ENCODE results near the gene RREB1.

The RREB1 gene

DNA sequence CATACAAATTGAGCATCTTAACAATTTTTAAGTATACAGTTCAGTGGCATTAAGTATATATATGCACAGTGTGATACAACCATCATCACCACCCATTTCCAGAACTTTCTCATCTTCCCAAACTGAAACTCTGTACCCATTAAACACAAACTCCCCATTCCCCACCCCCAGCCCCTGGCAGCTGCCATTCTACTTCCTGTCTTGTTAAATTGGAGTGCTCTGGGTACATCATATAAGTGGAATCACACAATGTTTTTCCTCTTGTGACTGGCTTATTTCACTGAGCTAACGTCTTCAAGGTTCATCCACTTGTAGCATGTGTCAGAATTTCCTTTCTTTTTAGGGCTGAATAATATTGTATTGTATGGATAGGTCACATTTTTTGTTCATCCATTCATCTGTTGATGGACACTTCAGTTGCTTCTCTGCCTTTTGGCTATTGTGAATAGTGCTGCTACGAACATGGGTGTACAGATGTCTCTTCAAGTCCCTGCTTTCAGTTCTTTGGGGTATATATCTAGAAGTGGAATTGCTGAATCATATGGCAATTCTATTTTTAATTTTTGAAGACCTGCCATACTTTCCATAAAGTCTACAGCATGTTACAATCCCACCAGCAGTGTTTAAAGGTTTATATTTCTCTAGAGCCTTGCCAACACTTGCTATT is 19.6 kb upstream of the RREB1 start:
- DNase-seq (ENCODE audit: low read depth) = no peak

DNA sequence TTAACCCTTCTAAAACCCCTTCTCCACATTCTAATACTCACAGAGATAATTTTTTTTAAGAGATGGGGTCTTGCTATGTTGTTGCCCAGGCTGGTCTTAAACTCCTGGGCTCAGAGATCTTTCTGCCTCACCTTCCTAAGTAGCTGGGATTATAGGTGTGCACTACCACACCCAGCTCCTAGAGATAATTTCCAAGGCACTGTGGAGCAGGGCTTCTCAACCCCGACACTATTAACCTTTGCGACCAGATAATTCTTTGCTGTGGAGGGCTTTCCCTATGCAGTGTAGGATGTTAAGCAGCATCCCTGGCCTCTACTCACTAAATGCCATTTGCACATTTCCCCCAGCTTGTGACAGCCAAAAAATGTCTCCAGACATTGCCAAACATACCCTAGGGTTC is 8.8 kb upstream of the RREB1 start:
- DNase-seq (ENCODE audit: low read depth) = no peak

DNA sequence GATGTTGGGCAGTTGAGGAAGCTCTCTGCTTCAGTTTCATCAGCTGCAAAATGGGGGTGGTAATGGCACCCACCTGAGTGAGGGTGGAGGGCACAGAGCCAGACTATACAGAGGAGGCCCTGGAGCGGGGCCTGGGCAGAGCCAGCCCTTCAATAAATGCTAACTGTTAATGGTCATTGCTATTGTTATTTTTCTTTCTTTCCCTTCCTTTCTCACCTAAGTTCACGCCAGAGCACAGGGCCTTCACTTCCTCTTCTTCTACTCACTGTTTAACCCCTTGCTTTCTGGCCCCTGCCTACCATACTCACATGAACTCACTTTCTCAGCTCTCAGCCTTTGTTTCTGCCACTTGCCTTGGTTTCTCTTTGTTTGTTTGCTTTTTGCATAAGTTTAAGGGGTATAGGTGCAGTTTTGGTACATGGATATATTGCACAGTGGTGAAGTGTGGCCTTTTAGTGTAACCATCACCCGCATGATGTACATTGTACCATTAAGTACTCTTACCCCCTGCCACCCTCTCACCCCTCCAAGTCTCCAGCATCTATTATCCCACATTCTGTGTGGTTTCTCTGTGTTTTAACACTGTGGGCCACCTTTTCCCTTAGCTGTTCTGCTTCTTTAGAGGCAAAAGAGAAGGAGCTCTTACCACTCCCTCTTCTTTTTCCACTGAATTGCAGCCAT is 7.5 kb upstream of the RREB1 start:
- DNase-seq (ENCODE audit: low read depth) = no peak

DNA sequence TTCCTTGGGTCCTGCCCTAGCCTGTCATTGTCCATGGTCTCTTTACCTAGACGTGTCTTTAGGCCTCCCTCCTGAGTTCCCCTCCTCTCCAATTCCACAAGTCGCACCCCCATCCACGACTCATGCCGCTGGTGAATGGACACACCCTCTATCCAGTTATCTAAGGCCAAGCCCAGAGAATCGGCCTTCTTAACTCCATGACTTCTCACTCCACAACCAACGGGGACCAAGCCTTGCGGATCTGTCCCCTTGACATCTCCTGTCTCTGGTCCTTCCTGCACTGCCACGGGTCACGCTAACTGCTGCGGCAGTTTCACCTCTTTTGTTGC is 7.0 kb upstream of the RREB1 start:
- no peak for DNase-seq (ENCODE audit: low read depth)

DNA sequence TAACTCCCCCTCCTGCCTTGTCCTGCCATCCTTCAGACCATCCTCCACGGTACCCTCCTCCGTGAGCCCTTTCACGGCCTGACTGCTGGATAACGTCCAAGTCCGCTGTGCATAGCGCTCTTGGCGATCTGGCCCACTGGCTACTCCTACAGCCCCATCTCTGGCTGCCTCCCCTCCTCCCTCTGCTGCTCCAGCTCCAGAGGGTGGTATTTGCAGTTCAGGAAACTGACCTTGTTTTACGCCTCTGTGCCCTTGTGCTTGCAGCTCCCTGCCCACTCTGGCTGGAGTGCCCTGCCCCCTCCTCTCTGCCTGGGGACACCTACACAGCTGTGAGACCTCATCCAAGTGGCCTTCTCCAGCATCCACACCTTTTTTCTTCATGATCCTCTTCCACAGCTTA is 6.5 kb upstream of the RREB1 start:
- no peak for DNase-seq (ENCODE audit: low read depth)

DNA sequence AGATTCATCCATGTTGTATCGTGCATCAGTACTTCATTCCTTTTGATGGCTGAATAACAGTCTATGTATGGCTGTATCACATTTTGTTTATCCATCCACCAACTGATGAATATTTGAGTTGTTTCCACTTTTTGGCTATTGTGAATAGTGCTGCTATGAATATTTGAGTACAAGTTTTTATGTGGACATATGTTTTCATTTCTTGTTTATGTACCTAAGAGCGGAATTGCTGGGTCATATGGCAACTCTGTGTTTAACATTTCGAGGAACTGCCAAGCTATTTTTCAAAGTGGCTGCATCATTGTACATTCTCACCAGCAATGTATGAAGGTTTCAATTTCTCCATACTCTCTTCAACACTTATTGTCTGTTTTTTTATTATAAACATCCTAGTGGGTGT is 3.0 kb upstream of the RREB1 start:
- DNase-seq (ENCODE audit: low read depth) = no peak

DNA sequence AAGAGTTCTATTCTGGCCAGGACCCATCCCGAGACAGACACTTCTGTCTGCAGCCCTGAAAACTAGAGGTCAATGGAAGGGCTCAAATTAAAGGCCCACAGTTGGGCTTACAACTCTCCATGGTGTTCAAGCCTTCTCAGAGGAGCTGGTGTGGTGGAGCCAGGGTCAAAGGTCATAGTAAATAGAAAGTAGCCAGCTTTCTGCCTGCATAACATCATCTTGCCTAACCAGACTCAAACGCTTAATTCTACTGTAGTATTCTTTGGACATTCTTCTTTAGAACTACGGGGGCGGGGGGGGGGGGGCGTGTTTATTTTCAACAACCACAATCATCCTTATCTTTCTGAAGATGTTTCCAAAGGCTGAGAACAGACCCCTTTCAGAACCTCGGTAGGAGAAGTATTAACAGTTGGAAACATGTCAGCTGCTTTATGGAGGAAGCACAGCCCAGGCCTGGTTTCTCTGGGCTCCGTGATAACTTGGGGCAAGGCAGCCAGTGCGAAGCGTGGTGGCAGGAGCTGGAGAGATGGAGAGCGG is 1.5 kb upstream of the RREB1 start:
- no peak for DNase-seq (ENCODE audit: low read depth)

DNA sequence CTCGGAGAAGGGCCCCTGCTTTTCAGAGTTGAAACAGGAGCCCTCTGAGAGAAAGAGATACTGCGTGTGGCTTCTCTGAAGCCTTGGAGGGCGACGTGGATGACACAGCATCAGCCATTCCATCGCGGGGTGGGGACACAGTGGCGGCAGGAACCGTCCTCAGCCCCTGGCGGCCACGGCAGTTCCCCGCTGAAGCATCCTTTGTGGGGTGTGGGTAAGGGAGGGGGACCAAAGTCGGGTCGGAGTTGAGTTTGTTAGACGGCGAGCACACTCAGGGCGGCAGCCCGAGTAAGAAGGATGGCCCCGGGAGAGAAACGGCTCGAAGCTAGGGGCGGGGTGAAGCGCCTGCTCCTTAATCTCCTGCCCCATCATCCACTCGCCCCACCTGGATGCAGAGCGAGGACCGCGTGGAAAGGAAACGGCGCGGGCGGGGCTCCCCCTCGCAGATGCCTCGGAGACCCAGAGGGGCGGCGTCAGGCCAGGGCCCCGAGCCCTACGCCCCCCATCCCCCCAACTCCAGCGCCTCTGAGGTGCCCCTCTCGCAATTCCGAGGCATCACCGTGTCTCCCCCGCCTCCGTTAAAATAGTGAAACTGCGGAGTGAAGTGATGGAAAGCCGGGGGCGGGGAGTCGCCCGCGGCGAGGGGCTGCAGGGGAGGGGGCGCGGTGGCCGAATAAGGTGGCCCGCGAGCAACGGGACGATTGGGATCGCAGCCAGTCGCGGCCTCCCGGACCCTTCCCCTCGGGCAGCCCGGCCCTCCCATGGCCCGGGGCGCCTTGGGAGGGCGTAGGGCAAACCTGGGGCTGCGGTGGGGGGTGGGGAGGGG is 796 bp upstream of the RREB1 start:
- DNase-seq (ENCODE audit: low read depth) = peak; percentile 50

DNA sequence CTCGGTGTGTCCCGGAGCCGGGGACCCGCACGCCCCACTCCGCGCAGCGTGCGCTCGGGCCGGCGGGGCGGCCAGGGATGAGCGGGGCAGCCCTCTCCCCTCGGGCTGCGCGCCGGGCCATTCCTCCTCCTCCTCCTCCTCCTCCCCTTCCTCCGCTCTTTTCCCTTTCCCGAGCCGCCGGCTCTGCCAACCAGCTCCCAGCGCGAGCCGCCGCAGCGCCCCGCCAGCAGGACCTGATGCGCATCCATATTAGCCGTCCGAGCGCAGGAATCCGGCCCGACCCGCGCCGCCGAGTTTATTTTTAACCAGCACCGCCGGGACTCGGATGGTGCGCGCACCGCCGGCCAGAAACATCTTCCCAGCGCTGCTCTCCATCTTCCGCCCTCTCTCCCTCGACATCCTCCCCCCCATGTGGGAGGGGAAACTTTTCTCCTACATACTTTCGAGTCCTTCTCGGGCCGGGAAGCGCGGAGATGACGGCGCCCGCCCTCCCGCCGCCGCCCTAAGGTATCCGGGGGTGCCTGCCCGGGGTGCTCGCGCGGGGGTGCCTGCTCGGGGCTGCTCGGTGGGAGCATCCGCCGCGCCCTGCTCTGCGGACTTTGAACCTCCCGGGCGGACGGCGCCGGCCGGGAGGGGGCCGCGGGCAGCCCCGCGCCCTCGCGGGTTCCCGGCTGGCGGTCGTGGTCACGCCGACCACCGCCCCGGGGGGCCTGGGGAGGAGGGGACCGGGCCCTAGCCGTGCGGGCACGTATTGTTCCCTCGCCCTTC is 619 bp downstream of the RREB1 start:
- DNase-seq (ENCODE audit: low read depth) = peak; percentile 19

DNA sequence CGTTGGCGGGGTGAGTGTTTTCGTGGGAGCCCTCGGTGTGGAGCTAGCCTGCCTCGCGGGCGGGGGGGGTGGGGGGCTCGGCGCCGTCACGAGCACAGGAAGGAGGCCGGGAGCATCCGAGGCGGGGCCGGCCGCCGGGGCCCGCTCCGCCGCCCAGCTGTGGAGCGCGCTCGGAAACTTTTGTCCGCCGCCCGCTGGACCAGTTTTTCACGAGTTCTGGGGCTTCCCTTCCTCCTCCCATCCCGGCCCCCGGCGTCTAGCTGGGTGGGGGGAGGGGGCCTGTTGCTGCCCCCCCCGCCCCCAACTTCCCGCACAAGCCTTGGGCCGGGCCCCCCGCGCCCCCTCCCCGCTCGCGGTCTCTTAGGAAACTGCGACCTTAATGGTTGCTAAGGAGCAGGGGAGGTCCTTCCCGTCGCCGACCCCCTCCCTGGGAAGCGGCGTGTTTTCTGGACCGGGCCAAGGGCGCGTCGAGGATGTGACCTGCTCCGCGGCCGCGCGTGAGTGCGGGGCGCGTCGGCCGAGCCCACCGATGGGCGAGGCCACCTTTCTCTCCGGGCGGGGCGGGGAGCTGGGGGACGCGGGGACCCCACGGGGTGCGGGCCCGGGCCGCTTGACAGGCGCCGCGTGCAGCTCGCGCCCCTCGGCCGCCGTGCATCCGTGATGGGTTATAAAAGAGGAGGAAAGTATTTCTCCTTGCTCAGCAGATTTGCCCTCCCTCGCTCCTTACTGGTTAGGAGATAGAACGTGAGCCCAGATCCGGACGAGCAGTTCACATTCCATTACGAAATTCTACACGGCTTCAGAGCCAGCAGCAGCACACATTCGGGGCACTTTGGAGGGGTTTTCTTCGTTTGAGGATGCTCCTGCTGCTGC is 1.4 kb downstream of the RREB1 start:
- peak; percentile 24 for DNase-seq (ENCODE audit: low read depth)

DNA sequence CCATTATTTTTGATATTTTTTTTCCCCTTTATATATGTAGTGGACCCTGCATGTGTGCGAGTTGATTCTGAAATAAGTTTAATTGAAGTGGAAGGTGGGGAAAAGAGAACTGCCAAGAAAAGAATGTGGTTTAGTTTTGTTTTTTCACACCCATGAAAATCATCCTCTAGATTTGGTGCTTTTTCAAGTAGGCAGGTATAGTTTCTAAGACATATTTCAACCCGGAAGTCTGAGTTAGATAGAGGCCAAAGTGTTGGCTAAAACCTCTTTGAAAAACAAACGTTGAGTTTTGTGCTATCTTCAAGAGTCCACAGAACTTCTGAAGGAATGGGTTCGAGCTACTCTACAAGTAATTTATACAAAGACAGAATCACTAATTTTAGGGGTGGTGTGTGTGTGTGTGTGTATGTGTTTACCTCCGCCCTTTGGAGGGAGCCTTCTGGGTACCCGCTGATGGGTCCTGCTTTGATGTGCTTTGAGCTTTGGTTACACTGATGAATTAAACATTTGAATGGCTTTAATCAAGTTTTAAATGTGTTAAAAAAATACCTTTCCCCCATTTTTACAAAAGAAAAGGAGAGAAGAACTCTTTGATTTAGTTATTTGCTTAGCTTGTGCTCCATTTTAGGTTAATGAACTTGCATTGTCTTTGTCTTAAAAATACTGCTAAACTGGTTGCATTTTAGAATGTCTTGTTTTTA is 2.5 kb downstream of the RREB1 start:
- DNase-seq (ENCODE audit: low read depth) = no peak

DNA sequence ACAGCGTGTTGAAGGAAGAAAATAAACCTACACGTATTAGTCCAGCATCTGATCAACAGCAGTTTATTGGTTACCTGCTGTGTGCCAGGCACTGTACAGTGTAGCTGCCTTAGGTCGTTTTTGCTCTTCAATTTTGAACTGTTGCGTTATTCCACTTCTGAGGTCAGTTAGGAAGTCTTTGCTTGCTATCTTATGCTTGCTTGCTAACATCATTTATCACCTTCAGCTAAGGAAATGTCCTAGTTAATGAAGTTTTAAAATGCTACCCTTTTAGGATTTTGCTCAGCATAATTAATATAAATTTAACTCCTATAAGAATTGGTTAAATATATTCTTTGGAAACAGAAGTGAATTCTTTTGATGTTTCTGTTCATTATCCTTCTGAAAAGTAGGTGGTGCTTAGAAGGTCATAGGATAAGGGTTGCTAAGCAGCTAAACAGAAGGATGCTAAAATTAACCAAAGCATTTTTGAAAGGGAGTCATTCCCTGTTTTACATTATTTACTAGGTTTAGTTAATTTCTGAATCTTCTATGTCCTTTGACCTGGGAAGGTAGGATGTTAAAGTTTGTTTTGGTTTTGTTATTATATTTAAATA is 3.4 kb downstream of the RREB1 start:
- no peak for DNase-seq (ENCODE audit: low read depth)

DNA sequence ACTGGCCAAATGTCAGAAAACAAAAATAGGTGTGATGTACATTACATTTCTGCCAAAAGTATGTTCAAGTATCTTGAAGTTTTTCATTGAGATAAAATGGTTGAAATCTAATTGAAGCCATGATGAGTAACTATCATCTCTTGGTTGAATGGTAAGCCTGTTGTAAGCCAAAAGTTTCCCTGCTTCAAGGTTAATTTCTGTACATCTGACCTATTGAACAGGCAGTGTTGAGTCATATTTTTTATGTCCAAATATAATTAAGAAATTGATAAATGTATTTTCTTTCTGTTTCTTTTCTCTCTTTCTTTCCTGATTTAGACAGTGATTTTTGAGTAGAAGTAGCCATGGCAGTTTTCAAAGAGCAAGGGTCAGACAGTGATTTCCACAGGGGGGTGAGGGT is 4.4 kb downstream of the RREB1 start:
- DNase-seq (ENCODE audit: low read depth) = no peak

DNA sequence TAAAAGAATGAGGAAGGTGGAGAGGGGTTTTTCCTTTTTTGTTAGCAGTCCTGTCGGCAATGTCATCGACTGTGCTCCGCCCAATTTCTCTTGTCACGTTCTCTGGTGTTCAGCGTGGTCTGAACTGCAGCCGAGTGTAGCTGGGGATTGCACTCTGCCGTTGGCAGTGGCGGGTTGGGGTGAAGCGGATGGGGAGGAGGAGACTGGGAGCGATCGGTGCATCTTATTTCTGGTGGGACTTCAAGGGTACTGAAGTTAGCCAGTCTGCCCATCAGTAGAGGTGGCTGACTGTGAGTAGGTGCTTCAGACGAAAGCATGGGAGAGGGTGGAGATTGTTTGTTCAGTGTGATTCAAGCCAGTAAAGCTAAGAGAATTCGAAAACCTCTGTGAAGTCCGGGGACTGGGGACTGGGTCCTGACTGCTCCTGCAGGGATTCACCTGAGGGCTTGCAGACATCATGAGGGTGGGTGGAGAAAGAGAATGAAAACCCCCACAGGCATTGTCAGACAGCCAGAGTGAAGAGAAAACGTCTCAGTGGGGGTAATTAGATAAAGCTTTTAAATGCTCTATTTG is 5.1 kb downstream of the RREB1 start:
- peak; percentile 24 for DNase-seq (ENCODE audit: low read depth)

DNA sequence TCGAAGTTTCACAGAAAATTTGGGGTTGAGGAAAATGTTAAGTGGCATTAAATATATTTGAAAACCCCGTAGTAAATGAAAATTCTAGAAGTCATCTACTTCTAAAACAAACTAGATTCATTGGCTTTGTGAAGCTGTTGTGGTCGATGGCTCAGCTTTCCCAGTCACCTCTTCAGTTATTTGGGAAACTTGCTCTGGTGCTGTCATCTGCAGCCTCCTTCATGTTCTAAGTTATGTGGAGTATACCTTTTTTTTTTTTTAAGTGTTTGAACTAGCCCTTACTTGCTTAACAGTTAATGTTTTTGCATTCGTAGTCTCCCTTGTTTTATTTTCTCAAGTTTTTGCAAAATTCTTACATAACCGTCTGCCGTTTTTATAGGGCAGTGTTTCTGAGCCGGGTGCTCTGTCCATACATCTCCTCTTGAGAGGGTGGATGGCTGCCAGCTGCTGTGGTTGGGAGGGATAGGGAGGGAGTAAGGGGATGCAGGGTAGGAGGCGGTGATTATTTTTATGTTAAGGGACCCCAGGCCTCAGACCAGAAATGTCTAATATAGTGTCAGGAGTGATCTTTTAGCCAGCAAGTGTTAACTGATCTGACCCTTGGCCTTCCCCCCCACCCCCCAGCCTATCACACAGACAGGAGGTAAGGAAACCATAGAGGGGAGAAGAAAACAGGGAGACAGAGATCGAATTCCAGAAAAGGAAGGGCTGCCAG is 7.1 kb downstream of the RREB1 start:
- DNase-seq (ENCODE audit: low read depth) = no peak

DNA sequence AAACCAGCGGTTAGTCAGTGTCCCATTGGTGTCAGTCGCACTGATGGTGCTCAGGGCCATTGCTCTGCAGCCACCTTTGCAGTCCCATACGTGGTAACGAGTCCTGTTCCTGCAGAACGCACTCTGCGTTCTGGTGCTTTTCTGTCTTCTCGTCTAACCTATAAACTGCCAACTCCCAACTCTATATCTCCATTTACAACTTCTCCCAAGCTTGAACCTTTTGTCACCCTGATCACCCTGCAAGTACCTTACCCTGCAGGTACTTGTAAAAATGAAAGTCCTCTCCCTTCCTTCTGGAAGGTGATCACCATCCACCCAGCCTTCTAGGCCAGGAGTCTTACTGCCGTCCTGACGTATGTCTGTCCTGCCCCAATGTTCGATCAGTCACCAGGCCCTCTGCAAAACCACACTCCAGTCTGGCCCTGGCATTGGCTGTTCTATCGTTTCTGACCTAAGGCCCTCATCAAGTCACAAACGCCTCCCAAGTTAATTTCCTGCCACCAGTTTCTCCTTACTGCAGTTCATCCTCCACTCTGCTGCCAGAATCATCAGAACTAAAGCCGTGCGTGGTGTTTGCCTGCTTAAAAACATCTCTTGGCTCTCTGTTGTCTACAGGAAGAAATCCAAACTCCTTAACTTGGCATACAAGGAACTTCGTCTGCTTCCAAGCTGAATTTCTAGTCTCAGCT is 7.9 kb downstream of the RREB1 start:
- no peak for DNase-seq (ENCODE audit: low read depth)

DNA sequence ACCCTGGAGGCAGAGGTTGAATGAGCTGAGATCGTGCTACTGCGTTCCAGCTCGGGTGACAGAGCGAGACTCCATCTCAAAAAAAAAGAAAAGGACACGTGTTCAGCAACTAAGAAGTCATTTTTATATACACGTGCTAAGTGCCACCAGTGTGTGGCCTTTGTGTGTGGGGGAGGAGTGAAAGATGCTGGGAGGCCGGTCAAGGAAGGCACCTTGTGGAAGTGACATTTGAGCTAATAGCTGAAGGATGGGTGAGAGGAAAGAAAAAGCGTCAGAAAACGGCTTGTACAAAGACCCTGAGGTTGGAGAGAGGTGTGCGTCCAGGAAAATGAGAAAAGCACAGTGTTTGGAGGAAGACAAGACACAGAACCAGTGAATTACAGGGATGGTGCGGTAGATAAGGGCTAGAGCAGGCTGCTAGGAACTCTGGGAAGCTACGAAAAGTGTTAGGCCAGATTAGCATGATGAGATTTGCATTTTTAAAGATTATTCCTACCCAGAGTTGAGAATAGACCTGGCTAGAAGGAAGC is 11.6 kb downstream of the RREB1 start:
- no peak for DNase-seq (ENCODE audit: low read depth)

DNA sequence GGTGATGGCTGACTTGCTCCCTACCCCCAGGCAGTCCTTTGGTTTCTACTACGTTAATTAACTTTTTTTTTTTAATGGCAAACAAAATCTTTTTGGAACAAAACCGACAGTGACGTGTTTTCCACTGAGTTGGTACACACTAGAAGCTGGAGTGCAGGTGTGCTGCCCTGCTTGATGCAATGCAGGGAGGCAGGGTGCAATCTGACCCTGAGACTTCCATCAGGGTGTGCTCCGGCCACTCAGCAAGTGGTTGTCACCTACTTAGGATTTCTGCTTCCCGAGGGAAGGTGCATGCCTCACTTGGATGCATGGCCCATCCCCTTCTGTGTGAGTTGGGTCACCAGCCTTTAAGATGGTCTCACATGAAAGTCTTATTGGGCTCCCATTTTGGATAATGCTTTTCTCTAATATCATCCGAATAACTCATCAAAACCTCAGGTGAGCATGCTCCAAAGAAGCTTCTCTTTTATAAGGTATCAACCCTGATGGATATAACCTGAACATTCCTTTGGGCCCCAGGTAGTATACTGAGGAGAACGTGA is 14.0 kb downstream of the RREB1 start:
- no peak for DNase-seq (ENCODE audit: low read depth)

All from activated T-helper 1 cell treated with Interleukin-2 at 50 U/mL for 16 hours (primary cell).